Neural cell (in vitro differentiated cells): ENCODE measurements around the gene C1orf167. TPM values are rescaled to one million over a fixed set of nuclear protein-coding genes. Genes with fewer than 3 reads are reported as not detected.

Experiments used
- H2AFZ ChIP-seq: fragments of 200-600, 300-800 bp; sonication (generic), shearing (Covaris generic); 2 replicates; pipeline ENCODE4 v1.6.0; 2014; ENCODE audit warnings: low read depth, mild to moderate bottlenecking, antibody characterized with exemption, low read length, moderate library complexity
- H3F3A ChIP-seq: fragments of 200-600 bp; shearing (Covaris generic); 2 replicates; pipeline ENCODE4 v1.6.1; 2016; ENCODE audit warnings: mild to moderate bottlenecking, moderate library complexity, mixed read lengths, antibody characterized with exemption, low read length; ENCODE audit not compliant: insufficient read depth, poor library complexity, severe bottlenecking
- H3K27ac ChIP-seq: fragments of 200-600, 300-800 bp; sonication (generic), shearing (Covaris generic); 2 replicates; pipeline ENCODE4 v1.5.1; 2014; ENCODE audit warnings: mild to moderate bottlenecking, low read length, moderate library complexity
- H3K27me3 ChIP-seq: fragments of 300-800, 200-600 bp; sonication (generic), shearing (Covaris generic); 2 replicates; pipeline ENCODE4 v1.6.0; 2014; ENCODE audit warnings: mild to moderate bottlenecking, low read depth, low read length, moderate library complexity; ENCODE audit not compliant: insufficient read depth
- H3K36me3 ChIP-seq: fragments of 300-800, 200-600 bp; sonication (generic), shearing (Covaris generic); 2 replicates; pipeline ENCODE4 v1.5.1; 2014; ENCODE audit warnings: mild to moderate bottlenecking, antibody characterized with exemption, low read length, moderate library complexity; ENCODE audit not compliant: insufficient read depth
- H3K4me2 ChIP-seq: fragments of 300-800, 200-600 bp; sonication (generic), shearing (Covaris generic); 2 replicates; pipeline ENCODE4 v1.6.0; 2014; ENCODE audit warnings: mild to moderate bottlenecking, low read length
- H3K4me3 ChIP-seq: fragments of 300-800, 200-600 bp; sonication (generic), shearing (Covaris generic); 2 replicates; pipeline ENCODE4 v1.5.1; 2014; ENCODE audit warnings: mild to moderate bottlenecking, low read length, moderate library complexity
- H3K79me2 ChIP-seq: fragments of 200-600 bp; shearing (Covaris generic); replicated peaks from 2 replicates; pipeline ENCODE4 v1.6.0; 2014; ENCODE audit warnings: mild to moderate bottlenecking, low read length, moderate library complexity; ENCODE audit not compliant: insufficient read depth
- H3K9ac ChIP-seq: fragments of 300-800, 200-600 bp; sonication (generic), shearing (Covaris generic); 2 replicates; pipeline ENCODE4 v1.6.1; 2016; ENCODE audit warnings: mild to moderate bottlenecking, low read length, mixed read lengths
- H3K9me2 ChIP-seq: fragments of 200-600 bp; shearing (Covaris generic); 2 replicates; pipeline ENCODE4 v1.6.1; 2016; ENCODE audit warnings: mild to moderate bottlenecking, low read length, mixed read lengths; ENCODE audit not compliant: insufficient read depth
- H3K9me3 ChIP-seq: fragments of 200-600, 300-800 bp; sonication (generic), shearing (Covaris generic); 2 replicates; pipeline ENCODE4 v1.6.1; 2016; ENCODE audit warnings: mild to moderate bottlenecking, mixed run types, low read length, moderate library complexity, mixed read lengths
- H4K20me1 ChIP-seq: fragments of 200-600 bp; shearing (Covaris generic); 2 replicates; pipeline ENCODE4 v1.6.1; 2016; ENCODE audit warnings: mild to moderate bottlenecking, mixed run types; ENCODE audit not compliant: insufficient read depth
- EP300 ChIP-seq: fragments of 450-650 bp; conservative IDR thresholded peaks from 2 replicates; pipeline ENCODE4 v1.6.1; 2014; ENCODE audit warnings: antibody characterized with exemption, mild to moderate bottlenecking, moderate library complexity; ENCODE audit not compliant: poor library complexity, severe bottlenecking
- EZH2 ChIP-seq: fragments of 200-600, 300-800 bp; shearing (Covaris generic), sonication (generic); IDR thresholded peaks from 2 replicates; pipeline ENCODE4 v1.6.1; 2014; ENCODE audit warnings: antibody characterized with exemption, low read length, borderline replicate concordance, mild to moderate bottlenecking; ENCODE audit not compliant: insufficient read depth, poor library complexity, severe bottlenecking
- MXI1 ChIP-seq: fragments of 450-650 bp; conservative IDR thresholded peaks from 2 replicates; pipeline ENCODE4 v1.6.1; 2014; ENCODE audit warnings: antibody characterized with exemption, mild to moderate bottlenecking; ENCODE audit not compliant: poor library complexity, severe bottlenecking
- POLR2AphosphoS5 ChIP-seq: IDR thresholded peaks from 2 replicates; pipeline ENCODE4 v1.6.1; 2012
- RAD21 ChIP-seq: fragments of 450-650 bp; conservative IDR thresholded peaks from 2 replicates; pipeline ENCODE4 v1.6.1; 2014; ENCODE audit warnings: antibody characterized with exemption, mild to moderate bottlenecking, moderate library complexity
- SMC3 ChIP-seq: fragments of 450-650 bp; conservative IDR thresholded peaks from 2 replicates; pipeline ENCODE4 v1.6.1; 2014; ENCODE audit warnings: antibody characterized with exemption, mild to moderate bottlenecking, moderate library complexity; ENCODE audit not compliant: poor library complexity
- TAF1 ChIP-seq: IDR thresholded peaks from 2 replicates; pipeline ENCODE4 v1.6.1; 2012; ENCODE audit warnings: low read depth
- polyA plus RNA-seq: library from polyadenylated mRNA; depleted of rRNA; stranded (reverse); fragments of >200 nt; gene quantifications from 2 replicates; pipeline ENCODE4 v1.2.3, GENCODE V29; 2014
- TF ChIP-seq, protein P1 (sequence below): fragments of 450-650 bp; IDR thresholded peaks from 2 replicates; pipeline ENCODE4 v1.5.1; 2014; ENCODE audit warnings: antibody characterized with exemption, mild to moderate bottlenecking, moderate library complexity; ENCODE audit not compliant: poor library complexity, severe bottlenecking
- TF ChIP-seq, protein P2 (sequence below): IDR thresholded peaks from 2 replicates; pipeline ENCODE4 v1.6.1; 2012; ENCODE audit warnings: borderline replicate concordance

Gene C1orf167
- polyA plus RNA-seq, 1 donor from 2014 or later = not detected

DNA sequence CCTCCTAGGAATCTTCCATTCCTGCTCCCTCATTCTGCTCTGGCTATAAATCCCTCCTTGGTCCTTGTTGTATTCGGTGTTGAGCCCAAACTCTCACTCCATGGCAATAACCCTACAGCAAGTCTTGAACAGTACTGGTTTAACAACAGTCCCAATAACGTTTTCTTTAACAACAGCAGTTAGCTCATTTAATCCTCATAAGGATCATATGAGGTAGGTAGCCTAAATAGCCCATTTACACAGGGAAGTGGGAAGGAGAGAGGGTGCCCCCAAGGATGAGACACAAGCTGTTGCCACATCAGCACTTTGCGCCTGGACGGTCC lies 26.5 kb upstream of the C1orf167 start:
- TF ChIP-seq TAF1 (no peak), SMC3 (no peak)
- TF ChIP-seq, protein P1, sequence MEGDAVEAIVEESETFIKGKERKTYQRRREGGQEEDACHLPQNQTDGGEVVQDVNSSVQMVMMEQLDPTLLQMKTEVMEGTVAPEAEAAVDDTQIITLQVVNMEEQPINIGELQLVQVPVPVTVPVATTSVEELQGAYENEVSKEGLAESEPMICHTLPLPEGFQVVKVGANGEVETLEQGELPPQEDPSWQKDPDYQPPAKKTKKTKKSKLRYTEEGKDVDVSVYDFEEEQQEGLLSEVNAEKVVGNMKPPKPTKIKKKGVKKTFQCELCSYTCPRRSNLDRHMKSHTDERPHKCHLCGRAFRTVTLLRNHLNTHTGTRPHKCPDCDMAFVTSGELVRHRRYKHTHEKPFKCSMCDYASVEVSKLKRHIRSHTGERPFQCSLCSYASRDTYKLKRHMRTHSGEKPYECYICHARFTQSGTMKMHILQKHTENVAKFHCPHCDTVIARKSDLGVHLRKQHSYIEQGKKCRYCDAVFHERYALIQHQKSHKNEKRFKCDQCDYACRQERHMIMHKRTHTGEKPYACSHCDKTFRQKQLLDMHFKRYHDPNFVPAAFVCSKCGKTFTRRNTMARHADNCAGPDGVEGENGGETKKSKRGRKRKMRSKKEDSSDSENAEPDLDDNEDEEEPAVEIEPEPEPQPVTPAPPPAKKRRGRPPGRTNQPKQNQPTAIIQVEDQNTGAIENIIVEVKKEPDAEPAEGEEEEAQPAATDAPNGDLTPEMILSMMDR = no peak
- Histone ChIP-seq H3F3A (no peaks in the 10 kb centered on the region), H3K9me3 (no peaks in the 10 kb centered on the region), H3K4me3 (peak overlapping the region; percentile 74), H3K27ac (no peak overlapping the region), H3K9me2 (no peaks in the 10 kb centered on the region), H3K9ac (no peak overlapping the region), H2AFZ (no peak overlapping the region), H3K79me2 (no peaks in the 10 kb centered on the region), H3K4me2 (peak overlapping the region; percentile 74), H4K20me1 (no peaks in the 10 kb centered on the region), H3K36me3 (no peaks in the 10 kb centered on the region), H3K27me3 (no peaks in the 10 kb centered on the region)

DNA sequence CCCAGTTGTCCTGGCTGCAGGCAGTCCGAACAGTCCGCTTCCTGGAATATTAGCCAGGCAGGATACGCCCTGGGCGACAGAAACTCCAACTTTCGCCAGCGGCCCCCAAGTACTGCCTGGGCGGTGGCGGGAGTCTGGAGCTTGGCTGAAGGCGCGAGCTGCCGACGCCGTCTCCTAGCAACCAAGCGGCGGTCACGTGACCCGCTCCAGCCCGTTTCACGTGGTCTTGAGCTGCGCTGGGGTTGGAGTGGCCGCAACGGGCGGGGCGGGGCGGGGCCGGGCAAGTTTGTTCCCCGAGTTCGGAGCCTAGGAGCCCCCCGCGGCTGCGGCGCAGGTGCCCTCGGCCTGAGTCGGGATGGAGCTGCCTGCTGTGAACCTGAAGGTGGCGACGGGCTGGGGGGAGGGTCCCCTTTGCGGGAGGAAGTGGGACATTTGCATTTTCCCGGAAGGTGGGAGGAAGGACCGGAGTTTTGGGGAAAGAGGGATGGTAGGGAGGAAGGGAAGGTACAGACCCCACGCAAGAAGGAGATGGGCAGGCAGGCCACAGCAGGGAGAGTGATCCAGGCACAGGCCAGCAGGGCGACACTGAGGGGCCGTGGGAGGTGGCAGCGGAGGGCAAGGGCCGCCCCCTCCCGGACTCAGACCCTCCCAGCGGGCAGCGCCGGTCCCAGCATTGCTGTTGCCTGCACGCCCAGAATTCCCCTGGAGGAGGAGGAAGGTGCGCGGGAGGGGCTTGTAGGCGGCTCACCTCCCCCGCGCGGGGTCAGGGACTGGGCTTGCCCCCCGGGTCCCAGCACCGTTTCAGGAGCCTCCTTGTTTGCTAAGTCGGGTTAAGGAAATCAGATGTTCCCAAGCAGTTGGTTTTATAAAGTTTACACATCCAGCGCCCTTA lies 25.9 kb upstream of the C1orf167 start, which contains the start of gene AGTRAP:
Gene AGTRAP, plus strand, starts transcription at position 283 of the 892 bp plus-strand sequence. Its CDS starts 73 bp downstream, at position 356.
- no peaks in the 10 kb centered on the region for H3K9me2 ChIP-seq
- H3K9ac ChIP-seq = peak within 1 kb of the TSS; percentile 38
- TF ChIP-seq SMC3 (no peak), MXI1 (peak; percentile 85)
- peak within 1 kb of the TSS; percentile 65 for H2AFZ ChIP-seq
- no peaks in the 10 kb centered on the region for H3K27me3 ChIP-seq
- H3K79me2 ChIP-seq = no peaks in the 10 kb centered on the region
- H3K27ac ChIP-seq = no peak within 1 kb of the TSS
- peak within 1 kb of the TSS; percentile 74 for H3K4me3 ChIP-seq
- H3K9me3 ChIP-seq = no peaks in the 10 kb centered on the region
- H3F3A ChIP-seq = no peaks in the 10 kb centered on the region
- H4K20me1 ChIP-seq = no peaks in the 10 kb centered on the region
- no peaks in the 10 kb centered on the region for H3K36me3 ChIP-seq
- H3K4me2 ChIP-seq = peak within 1 kb of the TSS; percentile 74

DNA sequence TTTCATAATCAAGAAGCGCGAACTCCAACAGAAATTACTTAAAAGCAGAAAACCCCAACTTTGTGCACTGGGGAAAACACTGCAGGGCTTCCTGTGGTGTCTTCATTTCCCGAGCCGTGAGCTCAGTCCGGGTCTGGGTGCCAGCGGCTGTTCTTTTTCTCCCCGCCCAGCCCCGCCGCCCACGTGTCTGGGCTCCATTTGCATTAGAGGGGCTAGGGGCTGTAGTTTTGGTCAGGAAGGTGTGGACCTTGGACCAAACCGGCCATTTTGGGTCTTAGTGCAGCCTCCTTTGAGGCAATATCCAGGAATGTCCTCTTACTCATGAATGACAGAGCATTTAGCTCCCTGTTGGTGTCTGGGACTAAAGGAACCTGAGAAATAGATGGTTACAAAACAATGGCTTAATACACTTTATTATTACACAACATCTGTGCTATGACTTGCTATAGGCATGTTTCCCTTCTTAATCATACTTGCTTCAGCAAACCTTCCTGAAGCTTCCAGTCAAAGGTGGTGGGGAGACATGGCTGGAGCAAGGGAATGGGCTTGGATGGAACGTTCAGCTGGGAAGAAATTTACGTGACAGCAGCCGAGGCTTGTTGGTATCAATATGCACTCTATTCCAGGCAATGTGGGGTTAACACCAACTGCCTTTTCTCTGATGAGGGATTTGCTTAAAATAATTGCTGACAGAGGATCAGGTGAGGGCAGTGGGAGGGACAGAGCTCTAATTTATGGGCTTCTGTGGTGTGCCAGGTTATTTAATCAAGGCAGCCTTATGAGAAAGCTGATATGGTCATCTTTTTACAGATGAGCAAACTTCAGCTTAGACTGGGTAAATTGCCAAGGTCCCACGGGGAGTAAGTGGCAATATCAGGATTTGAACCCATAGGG lies 25.0 kb upstream of the C1orf167 start:
- no peaks in the 10 kb centered on the region for H3F3A ChIP-seq
- TF ChIP-seq, protein P1 = no peak
- TF ChIP-seq EP300 (no peak), TAF1 (no peak), SMC3 (no peak), MXI1 (no peak), RAD21 (no peak), POLR2AphosphoS5 (no peak), EZH2 (no peak)
- TF ChIP-seq, protein P2, sequence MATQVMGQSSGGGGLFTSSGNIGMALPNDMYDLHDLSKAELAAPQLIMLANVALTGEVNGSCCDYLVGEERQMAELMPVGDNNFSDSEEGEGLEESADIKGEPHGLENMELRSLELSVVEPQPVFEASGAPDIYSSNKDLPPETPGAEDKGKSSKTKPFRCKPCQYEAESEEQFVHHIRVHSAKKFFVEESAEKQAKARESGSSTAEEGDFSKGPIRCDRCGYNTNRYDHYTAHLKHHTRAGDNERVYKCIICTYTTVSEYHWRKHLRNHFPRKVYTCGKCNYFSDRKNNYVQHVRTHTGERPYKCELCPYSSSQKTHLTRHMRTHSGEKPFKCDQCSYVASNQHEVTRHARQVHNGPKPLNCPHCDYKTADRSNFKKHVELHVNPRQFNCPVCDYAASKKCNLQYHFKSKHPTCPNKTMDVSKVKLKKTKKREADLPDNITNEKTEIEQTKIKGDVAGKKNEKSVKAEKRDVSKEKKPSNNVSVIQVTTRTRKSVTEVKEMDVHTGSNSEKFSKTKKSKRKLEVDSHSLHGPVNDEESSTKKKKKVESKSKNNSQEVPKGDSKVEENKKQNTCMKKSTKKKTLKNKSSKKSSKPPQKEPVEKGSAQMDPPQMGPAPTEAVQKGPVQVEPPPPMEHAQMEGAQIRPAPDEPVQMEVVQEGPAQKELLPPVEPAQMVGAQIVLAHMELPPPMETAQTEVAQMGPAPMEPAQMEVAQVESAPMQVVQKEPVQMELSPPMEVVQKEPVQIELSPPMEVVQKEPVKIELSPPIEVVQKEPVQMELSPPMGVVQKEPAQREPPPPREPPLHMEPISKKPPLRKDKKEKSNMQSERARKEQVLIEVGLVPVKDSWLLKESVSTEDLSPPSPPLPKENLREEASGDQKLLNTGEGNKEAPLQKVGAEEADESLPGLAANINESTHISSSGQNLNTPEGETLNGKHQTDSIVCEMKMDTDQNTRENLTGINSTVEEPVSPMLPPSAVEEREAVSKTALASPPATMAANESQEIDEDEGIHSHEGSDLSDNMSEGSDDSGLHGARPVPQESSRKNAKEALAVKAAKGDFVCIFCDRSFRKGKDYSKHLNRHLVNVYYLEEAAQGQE = no peak

More for the DNA sequence above, 25.0 kb upstream of the C1orf167 start:
- Histone ChIP-seq H3K4me3 (peak overlapping the region; percentile 74), H3K9ac (peak overlapping the region; percentile 38), H2AFZ (no peak overlapping the region), H3K4me2 (peak overlapping the region; percentile 74), H3K27ac (no peak overlapping the region), H3K27me3 (no peaks in the 10 kb centered on the region), H3K36me3 (no peaks in the 10 kb centered on the region), H3K9me3 (no peaks in the 10 kb centered on the region), H3K79me2 (no peaks in the 10 kb centered on the region), H3K9me2 (no peaks in the 10 kb centered on the region), H4K20me1 (no peaks in the 10 kb centered on the region)
